SHP77 treated with DMSO at 0.1 percent for 48 hours (cell line): ENCODE data around the gene CHRNA3.
"Not testable (repeated sequence)": the region's sequence is repeated elsewhere in the genome, so short reads cannot be mapped to it uniquely, and the experiment has no call there.

Experiments
- DNase-seq: peaks from one replicate; lab custom pipeline; 2025; lab: John Stamatoyannopoulos, UW

Gene CHRNA3

GRCh38 chr15:78617516-78617915 is 3.3 kb downstream of the CHRNA3 start:
- no peak for DNase-seq

GRCh38 chr15:78617076-78617475 is 3.7 kb downstream of the CHRNA3 start:
- no peak for DNase-seq

DNA sequence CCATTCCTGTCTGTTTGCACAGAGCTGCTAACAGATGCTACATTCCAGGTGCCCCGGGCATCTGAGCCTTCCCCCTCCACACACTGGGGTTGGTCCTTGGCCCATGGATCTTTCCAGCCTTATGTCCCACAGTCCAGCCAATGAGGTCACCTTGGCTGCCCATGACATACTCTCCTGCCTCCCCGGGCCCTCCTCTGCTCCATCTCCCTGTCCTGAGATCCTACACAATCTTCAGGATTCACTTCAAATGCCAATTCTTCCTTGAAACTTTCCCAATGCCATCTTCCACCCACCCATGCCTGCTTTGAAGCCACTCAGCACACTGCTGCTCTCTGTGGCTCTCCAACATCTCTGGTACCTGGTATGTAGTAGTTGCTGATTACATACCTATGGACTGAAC is 4.3 kb downstream of the CHRNA3 start:
- no peak for DNase-seq

DNA sequence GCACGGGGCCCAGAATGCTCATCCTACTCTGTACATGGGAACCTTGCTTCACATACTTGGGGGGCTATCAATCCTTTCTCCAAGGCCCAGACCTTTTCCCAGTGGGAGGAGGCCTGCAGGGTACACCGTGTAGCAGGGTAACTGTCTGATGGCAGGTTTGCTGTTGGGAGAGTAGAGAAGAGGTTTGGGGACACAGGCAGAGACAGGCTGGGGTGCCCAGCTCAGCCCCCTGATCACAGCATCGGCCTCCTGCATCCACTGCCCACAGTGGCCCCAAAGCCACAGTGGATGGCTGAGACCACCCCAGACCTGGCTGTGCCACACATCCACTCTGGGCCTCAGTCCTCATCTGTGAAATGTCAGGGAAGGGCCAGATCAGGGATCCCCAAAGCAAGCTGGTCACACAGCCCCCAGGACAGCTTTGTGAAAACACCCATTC is 5.6 kb downstream of the CHRNA3 start:
- DNase-seq = no peak

- DNase-seq = no peak
Measured at GRCh38 chr15:78614021-78614420, 6.8 kb downstream of the CHRNA3 start.

- not testable (repeated sequence) for DNase-seq
Measured at GRCh38 chr15:78609551-78609950, 11.2 kb downstream of the CHRNA3 start.

DNA sequence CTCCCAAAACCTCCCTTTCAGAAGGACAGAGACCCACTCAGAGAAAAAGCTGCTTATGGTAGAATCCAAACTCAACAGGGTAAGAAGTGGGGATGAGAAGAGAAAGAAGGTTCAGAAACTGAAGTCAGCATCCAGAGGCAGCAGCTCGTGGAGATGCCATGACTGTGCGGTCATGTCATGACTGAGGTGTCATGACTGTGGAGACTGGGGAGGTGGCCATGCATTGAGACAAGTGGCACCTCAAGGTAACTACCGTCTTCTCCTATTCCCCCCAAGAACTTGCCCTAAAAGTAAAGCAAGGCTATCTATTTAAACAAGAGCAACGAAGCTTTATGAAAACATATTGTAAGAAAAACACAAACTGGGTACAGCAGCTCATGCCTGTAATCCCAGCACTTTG is 15.1 kb downstream of the CHRNA3 start:
- no peak for DNase-seq

DNA sequence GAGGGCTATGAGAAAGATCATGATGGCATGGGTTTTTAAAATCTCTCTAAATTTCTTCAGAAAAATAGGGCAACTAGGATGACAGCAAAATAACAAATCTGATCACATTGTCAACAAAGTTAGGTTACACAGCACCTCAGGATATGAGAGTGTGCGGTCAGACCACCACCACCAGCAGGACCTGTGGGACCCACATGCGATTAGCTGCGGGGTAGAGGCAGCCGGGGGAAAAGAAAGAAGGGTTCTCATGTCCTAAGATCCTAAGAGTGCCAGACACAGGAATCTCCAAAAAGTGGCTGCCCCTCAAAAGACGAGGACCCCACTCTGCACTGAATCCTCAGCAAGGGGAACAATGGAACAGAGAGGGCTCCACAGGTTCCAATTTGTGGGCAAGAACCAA is 15.6 kb downstream of the CHRNA3 start:
- DNase-seq = no peak

GRCh38 chr15:78604420-78604819 is 16.4 kb downstream of the CHRNA3 start:
- no peak for DNase-seq

GRCh38 chr15:78603467-78603866 is 17.3 kb downstream of the CHRNA3 start:
- no peak for DNase-seq

DNA sequence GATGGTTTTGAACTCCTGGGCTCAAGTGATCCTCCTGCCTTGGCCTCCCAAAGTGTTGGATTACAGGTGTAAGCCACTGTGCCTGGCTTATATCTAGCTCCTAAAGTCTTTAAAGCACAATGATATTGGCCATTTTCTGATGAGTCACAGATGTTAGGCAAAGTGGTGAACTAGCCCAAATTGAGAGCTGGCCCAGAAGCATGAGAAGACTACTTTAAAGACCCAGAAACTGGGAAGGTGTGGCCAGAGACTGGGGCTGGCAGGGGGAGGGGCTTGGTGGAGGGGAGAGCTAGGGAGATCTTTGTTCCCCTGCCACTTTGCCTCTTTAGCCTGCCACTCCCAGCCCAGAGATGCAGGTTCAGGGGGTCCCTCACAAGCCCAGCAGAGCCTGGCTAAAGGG is 21.6 kb downstream of the CHRNA3 start:
- no peak for DNase-seq

DNA sequence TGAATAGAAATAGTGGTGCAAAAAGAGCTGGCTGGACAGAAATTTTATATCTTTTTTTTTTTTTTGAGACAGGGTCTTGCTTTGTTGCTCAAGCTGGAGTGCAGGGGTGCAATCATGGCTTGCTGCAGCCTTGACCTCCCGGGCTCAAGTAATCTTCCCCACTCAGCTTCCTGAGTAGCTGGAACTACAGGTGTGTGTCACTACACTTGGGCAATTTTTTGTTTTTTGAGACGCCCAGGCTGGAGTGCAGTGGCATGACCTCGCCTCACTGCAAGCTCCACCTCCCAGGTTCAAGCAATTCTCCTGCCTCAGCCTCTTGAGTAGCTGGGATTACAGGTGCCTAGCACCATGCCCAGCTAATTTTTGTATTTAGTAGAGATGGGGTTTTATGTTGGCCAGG is 22.4 kb downstream of the CHRNA3 start:
- DNase-seq = no peak

- DNase-seq = no peak
Measured at GRCh38 chr15:78597583-78597982, 23.2 kb downstream of the CHRNA3 start.

- DNase-seq = no peak
Measured at GRCh38 chr15:78574944-78575343, 45.9 kb downstream of the CHRNA3 start.

DNA sequence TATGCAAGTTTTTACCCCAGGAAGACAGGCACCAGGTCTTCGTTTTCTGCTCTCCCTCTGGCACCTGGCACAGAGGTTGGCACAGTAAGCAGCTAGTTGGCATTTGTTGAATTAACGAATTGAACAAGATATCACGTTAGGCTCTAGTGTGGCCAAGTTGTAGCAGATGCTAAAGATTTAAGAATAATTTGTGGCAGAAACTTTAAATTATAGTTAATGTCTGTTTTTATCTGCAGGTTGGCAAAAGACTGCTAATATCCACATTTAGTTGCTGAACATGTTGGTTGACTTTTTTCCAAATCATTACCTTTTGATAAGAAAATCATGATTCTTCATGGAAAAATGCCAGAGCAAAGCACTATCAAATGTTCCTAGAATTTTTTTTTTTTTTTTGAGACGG is 47.4 kb downstream of the CHRNA3 start:
- DNase-seq = no peak

DNA sequence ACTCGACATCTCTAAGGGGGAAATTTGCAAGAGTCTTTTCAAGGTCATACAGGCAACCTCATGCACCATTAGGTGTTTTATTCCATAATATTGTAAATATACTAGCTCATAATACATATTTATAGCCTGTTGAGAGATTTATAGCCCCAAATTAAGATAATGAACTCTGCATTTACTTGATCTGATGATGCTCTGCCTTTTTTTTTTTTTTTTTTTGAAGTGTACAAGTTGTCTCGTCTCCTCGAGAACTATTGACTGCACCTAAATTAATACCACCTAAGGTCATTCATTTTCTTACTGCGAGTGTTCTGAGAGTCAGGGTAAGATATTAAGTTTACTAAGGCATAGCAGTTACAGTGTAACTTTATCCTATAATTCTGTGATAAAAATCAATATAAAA is 49.4 kb downstream of the CHRNA3 start:
- no peak for DNase-seq

GRCh38 chr15:78570710-78571109 is 50.1 kb downstream of the CHRNA3 start:
- no peak for DNase-seq

DNA sequence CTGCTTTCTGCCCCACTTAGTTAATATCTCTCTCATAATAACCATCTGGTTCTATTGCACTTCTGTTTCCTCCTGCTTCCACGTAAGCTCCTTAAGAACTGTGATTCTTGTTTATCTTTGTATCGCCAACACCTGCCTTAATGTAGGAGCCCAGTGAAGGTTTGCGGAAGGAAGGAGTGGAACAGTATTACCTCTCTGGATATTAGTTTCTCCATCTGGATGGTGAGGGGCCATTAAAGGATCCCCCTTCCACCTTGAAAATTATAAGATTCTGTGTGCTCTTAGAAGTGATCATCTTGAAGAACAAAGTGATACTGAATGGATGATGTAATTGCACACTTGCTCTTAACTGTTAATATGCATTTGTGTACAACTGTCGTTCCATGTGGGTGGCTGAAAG is 53.3 kb downstream of the CHRNA3 start:
- DNase-seq = no peak

- no peak for DNase-seq
Measured at GRCh38 chr15:78565951-78566774, 54.6 kb downstream of the CHRNA3 start.

DNA sequence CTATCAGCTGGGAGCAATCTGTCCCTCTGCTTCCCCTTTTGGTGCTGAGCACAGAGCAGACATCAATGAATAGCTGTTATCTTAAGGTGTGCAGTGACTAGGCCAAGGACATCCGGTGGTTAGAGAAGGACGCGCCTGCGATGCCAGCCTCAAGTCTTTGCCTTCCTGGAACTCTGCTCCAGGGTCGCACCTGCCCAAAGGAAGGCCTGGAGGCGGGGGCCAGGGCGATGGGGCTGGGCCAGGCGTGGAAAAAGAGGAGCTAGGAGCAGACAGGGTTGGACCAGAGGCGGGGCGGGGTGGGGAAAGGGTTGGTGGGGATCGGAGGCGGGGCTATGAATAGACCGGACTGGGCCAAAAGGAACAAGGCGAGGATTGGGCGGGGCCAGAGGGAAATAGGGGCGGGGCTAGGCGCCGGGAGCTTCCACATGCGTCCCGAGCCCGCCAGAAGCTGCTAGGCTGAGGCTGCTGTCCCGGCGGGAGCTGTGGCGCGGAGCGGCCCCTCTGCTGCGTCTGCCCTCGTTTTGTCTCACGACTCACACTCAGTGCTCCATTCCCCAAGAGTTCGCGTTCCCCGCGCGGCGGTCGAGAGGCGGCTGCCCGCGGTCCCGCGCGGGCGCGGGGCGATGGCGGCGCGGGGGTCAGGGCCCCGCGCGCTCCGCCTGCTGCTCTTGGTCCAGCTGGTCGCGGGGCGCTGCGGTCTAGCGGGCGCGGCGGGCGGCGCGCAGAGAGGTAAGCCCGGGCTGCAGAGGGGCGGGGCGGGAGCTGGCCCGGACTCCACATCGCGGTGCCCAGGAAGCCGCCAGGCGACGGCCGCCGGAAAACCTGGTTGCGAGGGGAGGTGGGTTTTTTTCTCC is 55.5 kb downstream of the CHRNA3 start, which contains the start of gene CHRNA5:
TSS of gene CHRNA5 (plus strand) at position 424 of the 854 bp plus-strand sequence. CDS start at position 624, 200 bp downstream.
- peak; percentile 87 for DNase-seq

GRCh38 chr15:78564743-78565096 is 56.1 kb downstream of the CHRNA3 start:
- no peak for DNase-seq

GRCh38 chr15:78563092-78563491 is 57.7 kb downstream of the CHRNA3 start:
- DNase-seq = no peak

DNA sequence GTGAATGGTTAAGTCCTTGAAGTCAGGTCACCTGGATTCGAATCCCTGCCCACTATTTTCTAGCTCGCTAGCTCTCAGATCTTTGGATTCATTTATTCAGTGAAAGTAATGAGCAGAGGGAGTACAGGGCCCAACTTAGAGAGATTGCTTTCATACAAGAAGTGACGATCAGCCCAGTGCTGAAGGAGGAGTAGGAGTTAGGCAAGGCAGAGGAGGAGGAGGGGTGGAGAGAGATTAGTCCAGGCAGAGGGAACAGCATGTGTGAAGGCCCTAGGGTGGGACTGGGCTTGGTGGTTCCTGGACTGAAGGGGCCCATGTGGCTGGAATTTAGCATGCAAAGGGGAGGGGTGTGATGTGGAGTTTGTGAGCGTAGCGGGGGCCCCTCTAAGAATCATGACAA is 59.3 kb downstream of the CHRNA3 start:
- no peak for DNase-seq
